GM12892 (cell line): ENCODE measurements around the gene OR2H1.

Experiments
- POLR2A ChIP-seq: IDR thresholded peaks from 2 replicates; pipeline ENCODE4 v1.6.1; 2011; ENCODE audit warnings: low read depth, low read length, control low read depth
- POLR2AphosphoS5 ChIP-seq: IDR thresholded peaks from 2 replicates; pipeline ENCODE4 v1.6.1; 2011; ENCODE audit warnings: low read depth, low read length, control low read depth
- TAF1 ChIP-seq: IDR thresholded peaks from 2 replicates; pipeline ENCODE4 v1.6.1; 2011; ENCODE audit warnings: low read depth, mild to moderate bottlenecking, control low read depth, low read length, borderline replicate concordance

DNA sequence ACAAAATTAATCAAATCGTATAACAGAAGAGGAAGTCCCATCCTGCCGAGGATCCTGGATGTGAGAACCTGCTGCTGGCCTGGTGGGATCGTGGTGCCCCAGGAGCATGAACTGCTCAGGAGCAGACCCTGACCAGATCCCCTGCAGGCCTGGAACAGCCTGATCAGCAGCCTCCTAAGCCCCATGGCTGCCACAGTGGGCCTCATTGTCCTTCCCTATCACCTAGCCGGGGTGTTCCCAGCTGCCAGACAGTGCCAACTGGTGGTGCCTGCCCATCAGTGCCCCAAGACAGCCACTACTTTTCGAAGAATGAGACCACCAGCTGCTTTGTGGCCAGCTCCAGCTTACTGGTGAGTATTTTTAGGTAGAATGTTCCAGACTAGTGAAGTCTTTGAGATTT lies 50.4 kb downstream of the OR2H1 start:
- TF ChIP-seq POLR2AphosphoS5 (no peak), POLR2A (no peak), TAF1 (no peak)
